ENCODE results near the gene TAS1R2.

DNA sequence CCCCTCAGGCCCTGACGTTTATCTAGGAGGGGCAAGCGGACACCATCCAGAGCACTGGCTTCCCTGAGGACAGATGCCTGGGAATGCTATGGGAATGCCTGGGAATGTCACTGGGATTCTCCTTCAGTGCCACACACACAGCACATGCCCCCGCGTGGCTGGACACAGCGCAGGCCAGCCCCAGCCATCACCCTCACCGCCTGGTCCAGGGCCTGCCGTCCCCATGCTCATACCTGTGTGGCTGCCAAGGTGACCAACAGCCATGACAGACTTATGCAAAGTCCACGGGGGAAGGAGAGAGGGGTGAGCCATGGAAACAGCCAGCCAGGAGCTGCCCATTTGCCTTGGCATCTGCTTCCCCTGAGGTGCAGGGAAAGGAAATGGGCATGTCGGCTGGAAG lies 5.7 kb upstream of the TAS1R2 start:
- TF ChIP-seq POLR2AphosphoS5 (IDR thresholded peaks at IDR 0.05) (no peak), EP300 (IDR thresholded peaks at IDR 0.05) (no peak)
- TF ChIP-seq, protein P1, sequence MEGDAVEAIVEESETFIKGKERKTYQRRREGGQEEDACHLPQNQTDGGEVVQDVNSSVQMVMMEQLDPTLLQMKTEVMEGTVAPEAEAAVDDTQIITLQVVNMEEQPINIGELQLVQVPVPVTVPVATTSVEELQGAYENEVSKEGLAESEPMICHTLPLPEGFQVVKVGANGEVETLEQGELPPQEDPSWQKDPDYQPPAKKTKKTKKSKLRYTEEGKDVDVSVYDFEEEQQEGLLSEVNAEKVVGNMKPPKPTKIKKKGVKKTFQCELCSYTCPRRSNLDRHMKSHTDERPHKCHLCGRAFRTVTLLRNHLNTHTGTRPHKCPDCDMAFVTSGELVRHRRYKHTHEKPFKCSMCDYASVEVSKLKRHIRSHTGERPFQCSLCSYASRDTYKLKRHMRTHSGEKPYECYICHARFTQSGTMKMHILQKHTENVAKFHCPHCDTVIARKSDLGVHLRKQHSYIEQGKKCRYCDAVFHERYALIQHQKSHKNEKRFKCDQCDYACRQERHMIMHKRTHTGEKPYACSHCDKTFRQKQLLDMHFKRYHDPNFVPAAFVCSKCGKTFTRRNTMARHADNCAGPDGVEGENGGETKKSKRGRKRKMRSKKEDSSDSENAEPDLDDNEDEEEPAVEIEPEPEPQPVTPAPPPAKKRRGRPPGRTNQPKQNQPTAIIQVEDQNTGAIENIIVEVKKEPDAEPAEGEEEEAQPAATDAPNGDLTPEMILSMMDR (IDR thresholded peaks at IDR 0.05) = no peak

All from gastroesophageal sphincter (tissue), 3 donors.